GM12878 (cell line): ENCODE measurements around the gene FCHSD2. TPM values are rescaled to one million over a fixed set of nuclear protein-coding genes. Genes with fewer than 3 reads are reported as not detected.

Source experiments
- ATF7 ChIP-seq: fragments of 450-650 bp; IDR thresholded peaks from 2 replicates; pipeline ENCODE4 v1.6.1; 2016; ENCODE audit warnings: low read depth, mild to moderate bottlenecking
- BCLAF1 ChIP-seq: fragments of 450-650 bp; IDR thresholded peaks from 2 replicates; pipeline ENCODE4 v1.6.1; 2017; ENCODE audit warnings: antibody characterized with exemption, mild to moderate bottlenecking, moderate library complexity
- CBFB ChIP-seq: IDR thresholded peaks from 2 replicates; pipeline ENCODE4 v1.6.1; 2016; ENCODE audit warnings: antibody characterized with exemption, low read depth
- CEBPZ ChIP-seq: fragments of 150-350 bp; IDR thresholded peaks from 2 replicates; pipeline ENCODE4 v1.6.1; 2016; ENCODE audit warnings: low read depth, low read length
- EED ChIP-seq: sonication (generic); IDR thresholded peaks from 2 replicates; pipeline ENCODE4 v1.6.1; 2016; ENCODE audit warnings: antibody characterized with exemption, low read depth
- ELK1 ChIP-seq: IDR thresholded peaks from 2 replicates; pipeline ENCODE4 v1.6.1; 2012; ENCODE audit warnings: low read depth, low read length, improper control_type of control experiment
- EP300 ChIP-seq, 2 experiments: fragments of 150-350 bp in 1 of 2; IDR thresholded peaks; 2 replicates each; pipeline ENCODE4 v1.6.1; 2011 to 2012; ENCODE audit warnings: low read depth in 2 of 2, low read length in 2 of 2, borderline replicate concordance in 1 of 2, improper control_type of control experiment in 1 of 2, inconsistent platforms in 1 of 2; ENCODE audit not compliant: control insufficient read depth in 1 of 2
- GATAD2B ChIP-seq: fragments of 450-650 bp; conservative IDR thresholded peaks from 2 replicates; pipeline ENCODE4 v1.6.1; 2017; ENCODE audit warnings: low read depth, mild to moderate bottlenecking, moderate library complexity
- IKZF1 ChIP-seq: fragments of 450-650 bp; conservative IDR thresholded peaks from 2 replicates; pipeline ENCODE4 v1.6.1; 2017; ENCODE audit warnings: antibody characterized with exemption, mild to moderate bottlenecking
- JUND ChIP-seq: IDR thresholded peaks from 2 replicates; pipeline ENCODE4 v1.6.1; 2012; ENCODE audit warnings: low read depth, mild to moderate bottlenecking, low read length, improper control_type of control experiment, moderate library complexity
- MEF2B ChIP-seq: fragments of 450-650 bp; IDR thresholded peaks from 2 replicates; pipeline ENCODE4 v1.6.1; 2018; ENCODE audit warnings: mild to moderate bottlenecking, moderate library complexity; ENCODE audit not compliant: partially characterized antibody, poor library complexity, severe bottlenecking
- NBN ChIP-seq: fragments of 450-650 bp; IDR thresholded peaks from 2 replicates; pipeline ENCODE4 v1.6.1; 2016
- NFXL1 ChIP-seq: fragments of 450-650 bp; IDR thresholded peaks from 2 replicates; pipeline ENCODE4 v1.6.1; 2017; ENCODE audit warnings: antibody characterized with exemption, mild to moderate bottlenecking, borderline replicate concordance
- PAX8 ChIP-seq: fragments of 450-650 bp; IDR thresholded peaks from 2 replicates; pipeline ENCODE4 v1.6.1; 2017; ENCODE audit warnings: mild to moderate bottlenecking, moderate library complexity
- RELB ChIP-seq: fragments of 450-650 bp; IDR thresholded peaks from 2 replicates; pipeline ENCODE4 v1.6.1; 2017; ENCODE audit warnings: low read depth, mild to moderate bottlenecking, moderate library complexity
- SP1 ChIP-seq: IDR thresholded peaks from one replicate; pipeline ENCODE4 v1.6.1; 2011; ENCODE audit warnings: low read depth, low read length
- SPI1 ChIP-seq: IDR thresholded peaks from 2 replicates; pipeline ENCODE4 v1.6.1; 2011; ENCODE audit warnings: low read depth, mild to moderate bottlenecking, low read length, moderate library complexity, borderline replicate concordance; ENCODE audit not compliant: insufficient read depth
- STAT1 ChIP-seq: fragments of 450-650 bp; conservative IDR thresholded peaks from 2 replicates; pipeline ENCODE4 v1.6.1; 2014; ENCODE audit warnings: antibody characterized with exemption, mild to moderate bottlenecking
- TAF1 ChIP-seq: IDR thresholded peaks from 2 replicates; pipeline ENCODE4 v1.6.1; 2011; ENCODE audit warnings: mild to moderate bottlenecking, low read depth, low read length, borderline replicate concordance
- YBX1 ChIP-seq: fragments of 450-650 bp; IDR thresholded peaks from 2 replicates; pipeline ENCODE4 v1.6.1; 2016; ENCODE audit warnings: antibody characterized with exemption
- ZNF217 ChIP-seq: fragments of 450-650 bp; IDR thresholded peaks from 2 replicates; pipeline ENCODE4 v1.6.1; 2017; ENCODE audit warnings: antibody characterized with exemption, mild to moderate bottlenecking
- polyA plus RNA-seq, 11 experiments: library from polyadenylated mRNA; depleted of rRNA in 4 of 11; unstranded in 6 of 11; stranded (reverse) in 5 of 11; fragments of >200 nt; fragmentation: Nextera tagmentation in 4 of 11; fragmentation: Illumina TruSeq in 1 of 11; extraction: Ambion mirVana in 4 of 11; extraction: Trizol in 1 of 11; gene quantifications; 1 replicate in 1 of 11; 2 replicates in 10 of 11; pipeline versions ENCODE4 v1.2.1 to v1.2.3, GENCODE V29; 2011 to 2016; ENCODE audit warnings: inconsistent platforms in 2 of 11, missing spikeins in 2 of 11, low read depth in 1 of 11
- total RNA-seq, 4 experiments: library from RNA; depleted of rRNA in 3 of 4; stranded (reverse); fragments of >200 nt in 3 of 4; fragmentation: Illumina TruSeq in 1 of 4; extraction: Trizol in 1 of 4; gene quantifications; 2 replicates each; pipeline versions ENCODE4 v1.2.1 to v1.2.3, GENCODE V29; 2013 to 2021

FCHSD2 gene
- total and polyA plus RNA-seq, 10 of the 15 experiments (the other 5 are each of a cell fraction or from before 2014, with no cell fraction given): 13.2 to 89.8 (median 47.8) TPM

- peak; percentile 80 for TF ChIP-seq SP1
- TF ChIP-seq NFXL1: 0 out of 2 replicates have a peak, but pooled peaks have one; percentile 37
- TF ChIP-seq STAT1: no peak
- TF ChIP-seq JUND: peak; percentile 99
- peak; percentile 99 for TF ChIP-seq RELB
- TF ChIP-seq YBX1: no peak
- TF ChIP-seq ATF7: peak; percentile 99
- TF ChIP-seq ELK1: no peak
- peak; percentile 33; the same call in 1 of the 2 replicates for TF ChIP-seq EED
- TF ChIP-seq ZNF217: no peak
- peak; percentile 65 for TF ChIP-seq MEF2B
- no peak for TF ChIP-seq SPI1
- TF ChIP-seq NBN: peak; percentile 79; the same call in 1 of the 2 replicates
- TF ChIP-seq PAX8: no peak
- TF ChIP-seq EP300 (IDR thresholded peaks at IDR 0.05; ENCODE audit: borderline replicate concordance in 1 of 2, control insufficient read depth in 1 of 2, low read depth in 2 of 2, low read length in 2 of 2): 0 out of 4 replicates have a peak, but pooled peaks of 1 of the 2 experiments have one; percentile 2
- TF ChIP-seq CEBPZ: no peak
- TF ChIP-seq GATAD2B: 0 out of 2 replicates have a peak, but pooled peaks have one; percentile 43
- TF ChIP-seq BCLAF1: peak; percentile 95
- TF ChIP-seq CBFB: peak; percentile 34; the same call in 1 of the 2 replicates
- peak; percentile 77; the same call in 1 of the 2 replicates for TF ChIP-seq IKZF1
- peak; percentile 87 for TF ChIP-seq TAF1
Observed at GRCh38 chr11:72813740-72814285, 328.3 kb downstream of the FCHSD2 start (continued).
